Breast epithelium (tissue), 3 donors: Measurements from ENCODE around the gene SLC5A2.
"Not testable (repeated sequence)": the region's sequence is repeated elsewhere in the genome, so short reads cannot be mapped to it uniquely, and the experiment has no call there.

Experiments
- CTCF ChIP-seq, 3 donors: fragments of 450-650 bp; IDR thresholded peaks; one replicate each; pipeline ENCODE4 v1.5.1; 2016 to 2017; ENCODE audit warnings: antibody characterized with exemption in 3 of 3, mild to moderate bottlenecking in 3 of 3, moderate library complexity in 3 of 3
- POLR2A ChIP-seq: fragments of 450-650 bp; IDR thresholded peaks from one replicate; pipeline ENCODE4 v1.6.1; 2016; ENCODE audit warnings: antibody characterized with exemption, mild to moderate bottlenecking, moderate library complexity

GRCh38 chr16:31445931-31446330 lies 37.0 kb upstream of the SLC5A2 start:
- not testable (repeated sequence) for TF ChIP-seq CTCF (IDR thresholded peaks at IDR 0.05); POLR2A
